ENCODE measurements around the gene TRIM7. TPM values are rescaled to one million over a fixed set of nuclear protein-coding genes. Genes with fewer than 3 reads are reported as not detected.
A peak's percentile ranks its signal among the peaks of the same experiment; 100 is the strongest.
"Not testable (repeated sequence)": the region's sequence is repeated elsewhere in the genome, so short reads cannot be mapped to it uniquely, and the experiment has no call there.

Gene TRIM7
- total and polyA plus RNA-seq, 2 donors, result 0.38 to 5.3 TPM

GRCh38 chr5:181217111-181217802, 12.3 kb upstream of the TRIM7 start:
- H3K4me3 ChIP-seq (ENCODE audit: low read length in 2 of 2), result peak overlapping the region; percentile 11 to 51
- H3K36me3 ChIP-seq (ENCODE audit: control insufficient read depth in 2 of 2, insufficient read depth in 2 of 2, low read length in 1 of 2), result no peaks in the 10 kb centered on the region
- H3K27ac ChIP-seq (ENCODE audit: low read depth in 1 of 2, low read length in 1 of 2), result peak overlapping the region in 1 of 2 donors; percentile 75
- WGBS, result 1% methylated on average over 46 of the region's 46 CpGs
- H3K27me3 ChIP-seq (ENCODE audit: control insufficient read depth in 2 of 2, insufficient read depth in 1 of 2, low read length in 1 of 2), result peaks cover 7 to 83% of the 10 kb centered on the region in 2 donors
- DNase-seq (ENCODE audit: low read depth in 6 of 9, low spot score in 9 of 9), result peak in 1 of 9 donors; percentile 45
- peaks cover 0 to 11% of the 10 kb centered on the region in 2 donors for H3K9me3 ChIP-seq (ENCODE audit: control insufficient read depth in 2 of 2, insufficient read depth in 1 of 2, low read length in 1 of 2)
- H3K4me1 ChIP-seq (ENCODE audit: control insufficient read depth in 2 of 2, insufficient read depth in 2 of 2, low read length in 2 of 2), result peaks cover 18 to 37% of the 10 kb centered on the region in 2 donors

GRCh38 chr5:181215997-181216989, 11.3 kb upstream of the TRIM7 start:
- 19% methylated on average over 44 of the region's 44 CpGs for WGBS
- Histone ChIP-seq H3K27me3 (ENCODE audit: control insufficient read depth in 2 of 2, insufficient read depth in 1 of 2, low read length in 1 of 2) (peaks cover 7 to 88% of the 10 kb centered on the region in 2 donors), H3K9me3 (ENCODE audit: control insufficient read depth in 2 of 2, insufficient read depth in 1 of 2, low read length in 1 of 2) (peaks cover 0 to 11% of the 10 kb centered on the region in 2 donors), H3K4me3 (ENCODE audit: low read length in 2 of 2) (peak overlapping the region in 1 of 2 donors; percentile 51), H3K27ac (ENCODE audit: low read depth in 1 of 2, low read length in 1 of 2) (peak overlapping the region in 1 of 2 donors; percentile 22), H3K4me1 (ENCODE audit: control insufficient read depth in 2 of 2, insufficient read depth in 2 of 2, low read length in 2 of 2) (peaks cover 18 to 28% of the 10 kb centered on the region in 2 donors), H3K36me3 (ENCODE audit: control insufficient read depth in 2 of 2, insufficient read depth in 2 of 2, low read length in 1 of 2) (no peaks in the 10 kb centered on the region)
- no peak for DNase-seq (ENCODE audit: low read depth in 6 of 9, low spot score in 9 of 9)

- DNase-seq (ENCODE audit: low read depth in 6 of 9, low spot score in 9 of 9); H3K9me3 ChIP-seq (ENCODE audit: control insufficient read depth in 2 of 2, insufficient read depth in 1 of 2, low read length in 1 of 2); H3K27ac ChIP-seq (ENCODE audit: low read depth in 1 of 2, low read length in 1 of 2); H3K4me3 ChIP-seq (ENCODE audit: low read length in 2 of 2); H3K36me3 ChIP-seq (ENCODE audit: control insufficient read depth in 2 of 2, insufficient read depth in 2 of 2, low read length in 1 of 2): not testable (repeated sequence)
- WGBS, result 88% methylated on average over 10 of the region's 10 CpGs
- Histone ChIP-seq H3K27me3 (ENCODE audit: control insufficient read depth in 2 of 2, insufficient read depth in 1 of 2, low read length in 1 of 2) (peaks cover 7 to 87% of the 10 kb centered on the region in 2 donors), H3K4me1 (ENCODE audit: control insufficient read depth in 2 of 2, insufficient read depth in 2 of 2, low read length in 2 of 2) (peaks cover 16 to 28% of the 10 kb centered on the region in 2 donors)
These were observed 9.3 kb upstream of the TRIM7 start for GRCh38 chr5:181214249-181214648.

- no peak for DNase-seq (ENCODE audit: low read depth in 6 of 9, low spot score in 9 of 9)
- Histone ChIP-seq H3K4me3 (ENCODE audit: low read length in 2 of 2) (no peak overlapping the region), H3K27ac (ENCODE audit: low read depth in 1 of 2, low read length in 1 of 2) (no peak overlapping the region), H3K9me3 (ENCODE audit: control insufficient read depth in 2 of 2, insufficient read depth in 1 of 2, low read length in 1 of 2) (peaks cover 0 to 6% of the 10 kb centered on the region in 2 donors), H3K36me3 (ENCODE audit: control insufficient read depth in 2 of 2, insufficient read depth in 2 of 2, low read length in 1 of 2) (no peaks in the 10 kb centered on the region), H3K4me1 (ENCODE audit: control insufficient read depth in 2 of 2, insufficient read depth in 2 of 2, low read length in 2 of 2) (peaks cover 14 to 19% of the 10 kb centered on the region in 2 donors), H3K27me3 (ENCODE audit: control insufficient read depth in 2 of 2, insufficient read depth in 1 of 2, low read length in 1 of 2) (peaks cover 7 to 88% of the 10 kb centered on the region in 2 donors)
- 84% methylated on average over 2 of the region's 2 CpGs for WGBS
These were observed 7.9 kb upstream of the TRIM7 start for GRCh38 chr5:181212934-181213333.

GRCh38 chr5:181212080-181212479, 7.1 kb upstream of the TRIM7 start:
- Histone ChIP-seq H3K27me3 (ENCODE audit: control insufficient read depth in 2 of 2, insufficient read depth in 1 of 2, low read length in 1 of 2) (peaks cover 5 to 88% of the 10 kb centered on the region in 2 donors), H3K4me1 (ENCODE audit: control insufficient read depth in 2 of 2, insufficient read depth in 2 of 2, low read length in 2 of 2) (peaks cover 8 to 14% of the 10 kb centered on the region in 2 donors), H3K27ac (ENCODE audit: low read depth in 1 of 2, low read length in 1 of 2) (no peak overlapping the region), H3K4me3 (ENCODE audit: low read length in 2 of 2) (no peak overlapping the region), H3K36me3 (ENCODE audit: control insufficient read depth in 2 of 2, insufficient read depth in 2 of 2, low read length in 1 of 2) (no peaks in the 10 kb centered on the region), H3K9me3 (ENCODE audit: control insufficient read depth in 2 of 2, insufficient read depth in 1 of 2, low read length in 1 of 2) (peaks cover 0 to 6% of the 10 kb centered on the region in 2 donors)
- WGBS, result 97% methylated on average over 6 of the region's 6 CpGs
- no peak for DNase-seq (ENCODE audit: low read depth in 6 of 9, low spot score in 9 of 9)

DNA sequence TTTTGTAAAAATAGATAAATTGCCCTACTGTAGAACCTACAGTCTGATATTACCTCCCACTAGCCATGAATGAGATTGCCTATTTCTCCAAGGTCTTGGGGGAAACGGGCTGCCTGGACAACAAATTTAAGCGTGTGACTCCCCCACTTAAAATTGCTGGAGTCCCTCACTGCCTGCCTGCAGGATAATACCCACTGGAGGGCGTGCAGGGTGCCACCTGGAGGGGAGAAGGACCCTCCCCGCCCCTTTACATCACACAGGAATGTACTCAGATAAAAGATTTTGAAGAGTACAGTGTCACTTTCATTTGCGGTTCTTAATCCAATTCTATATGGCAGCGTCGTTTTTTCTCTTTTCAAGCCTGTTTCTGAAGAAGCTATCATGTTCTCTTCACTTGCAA, 6.2 kb upstream of the TRIM7 start:
- 47% methylated on average over 7 of the region's 7 CpGs for WGBS
- Histone ChIP-seq H3K27me3 (ENCODE audit: control insufficient read depth in 2 of 2, insufficient read depth in 1 of 2, low read length in 1 of 2) (peaks cover 10 to 88% of the 10 kb centered on the region in 2 donors), H3K4me3 (ENCODE audit: low read length in 2 of 2) (no peak overlapping the region), H3K36me3 (ENCODE audit: control insufficient read depth in 2 of 2, insufficient read depth in 2 of 2, low read length in 1 of 2) (no peaks in the 10 kb centered on the region), H3K27ac (ENCODE audit: low read depth in 1 of 2, low read length in 1 of 2) (no peak overlapping the region), H3K9me3 (ENCODE audit: control insufficient read depth in 2 of 2, insufficient read depth in 1 of 2, low read length in 1 of 2) (peaks cover 0 to 6% of the 10 kb centered on the region in 2 donors), H3K4me1 (ENCODE audit: control insufficient read depth in 2 of 2, insufficient read depth in 2 of 2, low read length in 2 of 2) (peaks cover 13 to 14% of the 10 kb centered on the region in 2 donors)
- peak in 2 of 9 donors; percentile 44 to 61 for DNase-seq (ENCODE audit: low read depth in 6 of 9, low spot score in 9 of 9)

GRCh38 chr5:181210698-181211097, 5.7 kb upstream of the TRIM7 start:
- H3K4me3 ChIP-seq (ENCODE audit: low read length in 2 of 2); H3K36me3 ChIP-seq (ENCODE audit: control insufficient read depth in 2 of 2, insufficient read depth in 2 of 2, low read length in 1 of 2): not testable (repeated sequence)
- WGBS, result 92% methylated on average over 17 of the region's 17 CpGs

DNA sequence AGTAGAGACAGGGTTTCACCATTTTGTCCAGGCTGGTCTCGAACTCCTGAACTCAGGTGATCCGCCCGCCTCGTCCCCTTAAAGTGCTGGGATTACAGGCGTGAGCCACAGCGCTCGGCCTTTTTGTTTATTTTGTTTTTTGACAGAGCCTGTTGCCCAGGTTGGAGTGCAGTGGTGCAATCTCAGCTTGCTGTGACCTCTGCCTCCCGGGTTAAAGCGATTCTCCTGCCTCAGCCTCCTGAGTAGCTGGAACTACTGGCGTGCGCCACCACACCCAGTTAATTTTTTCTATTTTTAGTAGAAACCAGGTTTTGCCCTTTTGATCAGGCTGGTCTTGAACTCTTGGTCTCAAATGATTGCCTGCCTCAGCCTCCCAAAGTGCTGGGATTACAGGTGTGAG, 5.2 kb upstream of the TRIM7 start:
- H3K4me1 ChIP-seq (ENCODE audit: control insufficient read depth in 2 of 2, insufficient read depth in 2 of 2, low read length in 2 of 2), result peaks cover 8 to 22% of the 10 kb centered on the region in 2 donors
- WGBS, result 91% methylated on average over 11 of the region's 11 CpGs

More at GRCh38 chr5:181210698-181211097, 5.7 kb upstream of the TRIM7 start:
- H3K27ac ChIP-seq (ENCODE audit: low read depth in 1 of 2, low read length in 1 of 2); DNase-seq (ENCODE audit: low read depth in 6 of 9, low spot score in 9 of 9); H3K9me3 ChIP-seq (ENCODE audit: control insufficient read depth in 2 of 2, insufficient read depth in 1 of 2, low read length in 1 of 2): not testable (repeated sequence)
- Histone ChIP-seq H3K4me1 (ENCODE audit: control insufficient read depth in 2 of 2, insufficient read depth in 2 of 2, low read length in 2 of 2) (peaks cover 8 to 16% of the 10 kb centered on the region in 2 donors), H3K27me3 (ENCODE audit: control insufficient read depth in 2 of 2, insufficient read depth in 1 of 2, low read length in 1 of 2) (peaks cover 12 to 88% of the 10 kb centered on the region in 2 donors)

More for the DNA sequence above, 5.2 kb upstream of the TRIM7 start:
- Histone ChIP-seq H3K27me3 (ENCODE audit: control insufficient read depth in 2 of 2, insufficient read depth in 1 of 2, low read length in 1 of 2) (peaks cover 16 to 93% of the 10 kb centered on the region in 2 donors), H3K9me3 (ENCODE audit: control insufficient read depth in 2 of 2, insufficient read depth in 1 of 2, low read length in 1 of 2) (peaks cover 0 to 11% of the 10 kb centered on the region in 2 donors)
- DNase-seq (ENCODE audit: low read depth in 6 of 9, low spot score in 9 of 9); H3K27ac ChIP-seq (ENCODE audit: low read depth in 1 of 2, low read length in 1 of 2); H3K36me3 ChIP-seq (ENCODE audit: control insufficient read depth in 2 of 2, insufficient read depth in 2 of 2, low read length in 1 of 2); H3K4me3 ChIP-seq (ENCODE audit: low read length in 2 of 2): not testable (repeated sequence)

All from thymus (tissue), 11 donors.